Adrenal gland (tissue), 12 donors: ENCODE results near the gene ADCY1. TPM values are rescaled to one million over a fixed set of nuclear protein-coding genes. Genes with fewer than 3 reads are reported as not detected.

Experiments used
- DNase-seq, 7 donors: peaks; one replicate each; pipeline ENCODE4 v3.0.0-alpha.2; 2019 to 2020
- H3K27ac ChIP-seq, 5 donors: fragments of 200-600 bp; sonication (generic) in 4 of 5; 1 replicate in 3 of 5; 2 replicates in 2 of 5; pipeline versions ENCODE4 v1.5.1 to v1.8.0; 2016 to 2020; ENCODE audit warnings: mild to moderate bottlenecking in 1 of 5
- H3K27me3 ChIP-seq: fragments of 200-600 bp; 2 replicates; pipeline ENCODE4 v1.8.0; 2021
- H3K36me3 ChIP-seq, 2 donors: fragments of 200-600 bp; replicated peaks in 1 of 2; 1 replicate in 1 of 2; 2 replicates in 1 of 2; pipeline versions ENCODE4 v1.5.1 to v1.8.0; 2018 to 2022
- H3K4me1 ChIP-seq, 2 donors: fragments of 200-600 bp; replicated peaks in 1 of 2; 1 replicate in 1 of 2; 2 replicates in 1 of 2; pipeline versions ENCODE4 v1.5.1 to v1.8.0; 2018 to 2021
- H3K4me3 ChIP-seq, 4 donors: fragments of 200-600 bp; sonication (generic) in 3 of 4; one replicate each; pipeline ENCODE4 v1.5.1; 2016 to 2018
- H3K9me3 ChIP-seq, 3 donors: fragments of 200-600 bp; sonication (generic) in 1 of 3; replicated peaks in 1 of 3; 1 replicate in 2 of 3; 2 replicates in 1 of 3; pipeline versions ENCODE4 v1.5.1 to v1.8.0; 2016 to 2021
- POLR2A ChIP-seq, 2 donors: fragments of 450-650 bp; IDR thresholded peaks; one replicate each; pipeline ENCODE4 v1.6.1; 2017; ENCODE audit warnings: antibody characterized with exemption in 2 of 2, mild to moderate bottlenecking in 2 of 2, moderate library complexity in 1 of 2
- WGBS, 4 donors: extraction: QIAGEN DNeasy Blood & Tissue Kit in 2 of 4; methylation state at CpG; one replicate each; pipeline versions ENCODE4 v1.1.5 to v1.1.7; 2013 to 2017; 5-methylcytosine and 5-hydroxymethylcytosine counted together
- intact Hi-C, 2 donors: fragments of 100-400 bp; cut with DNase I; formaldehyde crosslinking; loops; one replicate each; pipeline versions ENCODE4 v1.14.1 to v1.15.0; 2022 to 2023
- polyA plus RNA-seq, 3 donors: library from polyadenylated mRNA; stranded (reverse); fragments of 200-250 nt in 2 of 3; fragments of 350-450 nt in 1 of 3; fragmentation: Illumina TruSeq in 1 of 3; extraction: RNeasy Lipid Tissue Mini Kit (QIAGEN cat#74804) in 1 of 3; gene quantifications; one replicate each; pipeline ENCODE4 v1.2.3, GENCODE V29; 2013 to 2014
- total RNA-seq, 9 donors: library from RNA; depleted of rRNA in 4 of 9; stranded (reverse); fragments of >200 nt in 4 of 9; fragments of 120-200 nt in 1 of 9; fragmentation: NEBNext Ultra II Directional in 1 of 9; extraction: Animal tissue kit (Norgen Biotek cat#: 25700) in 1 of 9; gene quantifications; one replicate each; pipeline versions ENCODE4 v1.1.0 to v1.2.4, GENCODE V29; 2013 to 2023
- TF ChIP-seq, protein P1 (sequence below), 6 experiments: fragments of 450-650 bp in 4 of 6; fragments of 200-600 bp in 2 of 6; sonication (generic) in 1 of 6; IDR thresholded peaks; 1 replicate in 5 of 6; 2 replicates in 1 of 6; pipeline versions ENCODE4 v1.5.1 to v1.8.0; 2016 to 2021; ENCODE audit warnings: antibody characterized with exemption in 6 of 6, mild to moderate bottlenecking in 2 of 6, moderate library complexity in 1 of 6
- donor health status: healthy with polysubstance abuse.
- donor health status: Bipolar disorder and iron deficiency.
- donor health status: DM: yes; HTN: yes; CAD: no.
- donor health status: DM: no; HTN: no; CAD: no.
- donor health status: DM: no; HTN: no; CAD: no.
- donor health status: DM: yes; HTN: yes; CAD: no.

The ADCY1 gene
- total and polyA plus RNA-seq, 12 donors = 0.88 to 9.5 (median 4.2) TPM

DNA sequence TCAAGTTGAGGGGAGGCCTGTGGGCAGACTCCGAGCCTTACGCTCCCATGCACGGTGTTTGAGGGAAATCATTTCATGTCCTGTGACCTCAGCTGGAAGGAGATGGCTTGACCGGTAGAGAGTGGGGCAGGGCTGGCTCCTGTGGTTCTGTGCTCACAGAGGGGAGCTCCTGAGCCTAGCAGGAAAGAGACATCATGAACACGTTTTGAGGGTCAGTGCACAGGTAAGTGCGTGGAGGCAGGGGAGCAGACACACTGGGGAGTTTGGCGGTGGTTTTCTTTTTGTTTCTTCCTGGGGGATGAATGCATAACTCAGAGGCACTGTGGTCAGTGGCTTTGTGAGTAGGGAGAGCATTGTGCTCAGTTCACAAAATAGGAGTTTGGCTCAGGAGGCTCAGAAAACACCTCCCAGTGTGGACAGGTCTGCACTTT, 22.5 kb downstream of the ADCY1 start:
- Histone ChIP-seq H3K27ac (no peak overlapping the region), H3K36me3 (no peaks in the 10 kb centered on the region), H3K27me3 (no peaks in the 10 kb centered on the region), H3K9me3 (no peaks in the 10 kb centered on the region), H3K4me1 (no peaks in the 10 kb centered on the region), H3K4me3 (no peak overlapping the region)
- peak in 2 of 7 donors; percentile 3 to 17 for DNase-seq
- intact Hi-C loops = no loop called here
- no peak for TF ChIP-seq POLR2A (IDR thresholded peaks at IDR 0.05)
- TF ChIP-seq, protein P1, sequence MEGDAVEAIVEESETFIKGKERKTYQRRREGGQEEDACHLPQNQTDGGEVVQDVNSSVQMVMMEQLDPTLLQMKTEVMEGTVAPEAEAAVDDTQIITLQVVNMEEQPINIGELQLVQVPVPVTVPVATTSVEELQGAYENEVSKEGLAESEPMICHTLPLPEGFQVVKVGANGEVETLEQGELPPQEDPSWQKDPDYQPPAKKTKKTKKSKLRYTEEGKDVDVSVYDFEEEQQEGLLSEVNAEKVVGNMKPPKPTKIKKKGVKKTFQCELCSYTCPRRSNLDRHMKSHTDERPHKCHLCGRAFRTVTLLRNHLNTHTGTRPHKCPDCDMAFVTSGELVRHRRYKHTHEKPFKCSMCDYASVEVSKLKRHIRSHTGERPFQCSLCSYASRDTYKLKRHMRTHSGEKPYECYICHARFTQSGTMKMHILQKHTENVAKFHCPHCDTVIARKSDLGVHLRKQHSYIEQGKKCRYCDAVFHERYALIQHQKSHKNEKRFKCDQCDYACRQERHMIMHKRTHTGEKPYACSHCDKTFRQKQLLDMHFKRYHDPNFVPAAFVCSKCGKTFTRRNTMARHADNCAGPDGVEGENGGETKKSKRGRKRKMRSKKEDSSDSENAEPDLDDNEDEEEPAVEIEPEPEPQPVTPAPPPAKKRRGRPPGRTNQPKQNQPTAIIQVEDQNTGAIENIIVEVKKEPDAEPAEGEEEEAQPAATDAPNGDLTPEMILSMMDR (IDR thresholded peaks at IDR 0.05) = no peak
- 85 to 95% (median 89%) methylated on average over 7 of the region's 7 CpGs for WGBS, 4 donors

DNA sequence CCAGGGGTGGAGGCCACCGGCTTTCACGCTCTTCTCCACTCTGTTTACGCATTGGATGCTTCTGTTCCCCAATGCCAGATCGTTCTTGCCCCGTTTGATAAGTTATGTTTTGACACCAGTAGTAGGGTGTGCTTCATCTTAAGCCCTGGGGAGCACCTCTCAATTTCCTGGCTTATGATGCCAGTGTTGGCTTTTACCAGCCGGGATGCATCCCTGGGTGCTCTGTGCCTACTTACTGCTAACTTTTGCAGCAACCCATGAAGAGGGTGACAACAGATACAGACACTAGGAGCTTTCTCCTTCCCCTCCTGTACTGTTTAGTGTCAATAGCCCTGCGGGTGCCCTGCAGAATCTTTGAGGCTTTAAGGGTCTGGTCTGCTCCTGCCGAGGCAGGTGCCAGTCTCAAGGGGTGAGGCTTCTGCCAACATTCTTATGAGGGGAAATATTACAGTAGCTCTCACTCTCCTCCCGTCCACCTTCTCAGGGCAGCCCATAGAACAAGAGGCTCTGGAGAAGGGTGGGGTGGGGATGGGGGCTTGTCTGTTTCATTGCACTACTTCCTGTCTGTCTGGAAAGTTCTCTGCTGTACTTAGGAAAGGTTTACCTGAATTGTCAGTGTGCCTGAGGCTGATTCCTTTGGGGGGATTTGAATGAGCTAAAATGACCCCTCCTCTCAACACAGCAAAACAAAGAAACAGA, 23.3 kb downstream of the ADCY1 start:
- Histone ChIP-seq H3K27ac (no peak overlapping the region), H3K4me3 (no peak overlapping the region), H3K27me3 (no peaks in the 10 kb centered on the region), H3K36me3 (no peaks in the 10 kb centered on the region), H3K9me3 (no peaks in the 10 kb centered on the region), H3K4me1 (no peaks in the 10 kb centered on the region)
- intact Hi-C loops = no loop called here
- TF ChIP-seq, protein P1 (IDR thresholded peaks at IDR 0.05) = no peak
- peak in 1 of 7 donors; percentile 17 for DNase-seq
- 83 to 92% (median 88%) methylated on average over 9 of the region's 9 CpGs for WGBS, 4 donors

DNA sequence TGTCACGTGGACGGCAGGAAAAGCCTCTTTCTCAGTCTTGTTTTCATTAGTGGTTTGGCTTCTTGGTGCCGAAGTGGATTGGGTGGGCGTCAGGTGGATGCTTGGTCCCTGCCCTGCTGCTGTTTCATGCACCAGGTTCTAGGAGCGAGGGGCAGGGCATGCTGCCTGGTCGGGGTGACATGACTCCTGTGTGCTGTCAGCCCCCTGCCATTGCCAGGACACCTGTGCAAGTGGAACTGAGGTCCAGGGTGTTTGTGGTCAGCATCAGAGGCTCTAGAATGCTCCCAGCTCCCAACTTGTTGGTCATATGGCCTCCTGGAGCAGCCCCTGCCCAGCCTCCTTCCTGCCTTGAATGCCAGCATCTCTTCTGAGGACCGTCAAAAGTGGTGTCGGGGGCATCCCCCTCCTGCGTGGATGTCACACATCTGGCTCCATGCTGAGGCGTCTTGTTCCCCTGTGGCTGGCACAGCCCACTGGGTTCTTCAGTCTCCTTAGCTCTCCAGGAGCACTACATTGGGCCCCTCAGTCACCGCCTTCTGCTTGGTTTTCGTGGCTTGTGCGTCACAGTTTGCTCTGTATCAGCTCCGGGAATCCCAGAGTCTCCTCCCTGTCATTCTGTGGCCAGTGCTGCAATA, 24.8 kb downstream of the ADCY1 start:
- TF ChIP-seq, protein P1 (IDR thresholded peaks at IDR 0.05) = no peak
- TF ChIP-seq POLR2A (IDR thresholded peaks at IDR 0.05) = no peak
- Histone ChIP-seq H3K9me3 (no peaks in the 10 kb centered on the region), H3K36me3 (no peaks in the 10 kb centered on the region), H3K4me3 (no peak overlapping the region), H3K27ac (no peak overlapping the region), H3K4me1 (no peaks in the 10 kb centered on the region), H3K27me3 (no peaks in the 10 kb centered on the region)
- intact Hi-C loops = no loop called here
- peak in 2 of 7 donors; percentile 13 to 39 for DNase-seq
- 90 to 93% (median 91%) methylated on average over 11 to 14 of the region's 14 CpGs for WGBS, 4 donors

DNA sequence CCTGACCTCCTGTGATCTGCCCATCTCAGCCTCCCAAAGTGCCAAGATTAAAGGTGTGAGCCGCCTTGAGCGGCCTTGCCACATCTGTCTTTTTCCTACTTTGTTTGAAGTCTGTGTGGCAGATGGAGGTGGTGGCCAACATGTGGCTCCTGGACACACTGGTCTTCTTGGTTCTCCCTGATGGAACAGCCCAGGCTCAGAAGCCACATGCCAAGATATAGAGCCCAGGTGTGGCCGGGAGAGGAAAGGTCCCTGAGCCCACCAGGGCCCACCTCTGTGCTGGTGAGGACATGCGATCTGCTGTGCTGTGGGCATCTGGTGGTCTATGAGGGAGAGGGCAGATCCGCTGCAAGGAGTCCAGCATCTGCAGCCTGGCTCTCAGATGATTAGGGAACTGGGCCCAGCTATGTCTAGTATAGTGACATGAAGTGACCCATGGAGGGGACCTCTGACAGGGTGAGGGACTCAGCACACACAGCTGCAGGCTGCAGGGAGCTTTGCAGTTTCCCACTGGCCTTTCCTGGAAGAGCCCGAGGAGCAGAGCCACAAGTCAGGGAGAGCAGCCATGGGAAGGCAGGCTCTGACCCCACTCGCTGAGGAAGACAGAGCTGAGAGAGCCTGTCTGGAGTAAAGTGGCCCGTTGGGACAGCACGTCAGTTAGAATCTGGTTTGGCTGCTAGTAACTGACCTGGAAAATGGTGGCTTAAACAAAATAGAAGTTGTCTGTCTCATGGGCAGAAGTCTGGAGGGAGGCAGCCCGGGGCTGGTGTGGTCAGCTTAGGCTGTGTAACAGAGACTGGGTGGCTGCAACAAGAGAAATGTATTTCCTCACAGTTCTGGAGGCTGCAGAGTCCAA, 25.9 kb downstream of the ADCY1 start:
- Histone ChIP-seq H3K9me3 (no peaks in the 10 kb centered on the region), H3K27me3 (no peaks in the 10 kb centered on the region), H3K36me3 (no peaks in the 10 kb centered on the region), H3K4me1 (no peaks in the 10 kb centered on the region), H3K4me3 (no peak overlapping the region), H3K27ac (no peak overlapping the region)
- intact Hi-C loops = no loop called here
- TF ChIP-seq, protein P1 (IDR thresholded peaks at IDR 0.05) = no peak
- TF ChIP-seq POLR2A (IDR thresholded peaks at IDR 0.05) = no peak
- DNase-seq = peak in 2 of 7 donors; percentile 19 to 58
- whole genome bisulfite sequencing, 4 donors = 83 to 87% (median 85%) methylated on average over 10 of the region's 10 CpGs
